ENCODE data around the gene KDM1A. TPM values are rescaled to one million over a fixed set of nuclear protein-coding genes. Genes with fewer than 3 reads are reported as not detected.

KDM1A gene
- total RNA-seq, 1 experiment from 2014 or later = 204 TPM

DNA sequence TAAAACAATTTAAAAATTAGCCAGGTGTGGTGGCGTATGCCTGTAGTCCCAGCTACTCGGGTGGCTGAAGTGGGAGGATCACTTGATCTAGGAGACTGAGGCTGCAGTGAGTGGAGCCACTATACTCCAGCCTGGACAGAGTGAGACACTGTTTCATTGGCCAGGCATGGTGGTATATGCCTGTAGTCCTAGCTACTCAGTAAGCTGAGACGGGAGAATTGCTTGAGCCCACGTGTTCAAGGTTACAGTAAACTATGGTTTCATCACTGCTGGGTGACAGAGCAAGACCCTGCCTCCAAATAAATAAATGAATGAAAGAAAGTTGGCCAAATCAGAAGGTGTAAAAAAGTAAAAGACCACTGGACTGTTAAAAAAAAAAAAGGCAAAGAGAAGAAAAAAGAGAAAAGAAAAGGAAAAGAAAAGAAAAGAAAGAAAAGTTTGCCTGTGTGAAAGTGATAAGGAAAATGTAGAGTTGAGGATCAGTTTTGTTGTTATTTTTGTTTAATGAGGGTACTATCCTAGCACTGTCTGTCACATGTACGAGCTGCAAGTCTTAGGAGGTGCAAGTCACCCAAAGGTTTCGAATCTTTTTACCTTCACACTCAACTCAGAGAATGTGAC is 97.1 kb downstream of the KDM1A start:
- Histone ChIP-seq H2BK15ac (ENCODE audit: low read depth, low read length) (no peak overlapping the region), H4K5ac (ENCODE audit: insufficient read length, low read depth, low read length) (no peak overlapping the region), H3K23ac (ENCODE audit: insufficient read length, low read depth, low read length) (no peak overlapping the region), H3K27ac (ENCODE audit: insufficient read length, low read depth, low read length) (no peak overlapping the region), H3K14ac (ENCODE audit: insufficient read depth, low read length) (no peak overlapping the region), H3K23me2 (ENCODE audit: insufficient read length, low read depth, low read length, poor library complexity, severe bottlenecking) (no peaks in the 10 kb centered on the region), H2BK5ac (ENCODE audit: insufficient read length, low read length) (no peak overlapping the region), H2BK120ac (ENCODE audit: low read depth, low read length, poor library complexity, severe bottlenecking) (no peak overlapping the region), H3K27me3 (ENCODE audit: insufficient read depth, low read length) (no peaks in the 10 kb centered on the region), H4K91ac (ENCODE audit: insufficient read length, low read depth, low read length) (no peak overlapping the region), H3K56ac (ENCODE audit: insufficient read length, low read depth, low read length) (no peak overlapping the region), H3K4ac (ENCODE audit: low read depth, low read length) (no peak overlapping the region), H3K9me3 (ENCODE audit: control insufficient read depth, low read depth, low read length) (no peaks in the 10 kb centered on the region), H3K4me2 (ENCODE audit: insufficient read depth, insufficient read length, low read length) (no peak overlapping the region), H3K4me1 (ENCODE audit: insufficient read depth, low read length) (peaks cover 3% of the 10 kb centered on the region), H3K79me2 (ENCODE audit: insufficient read depth, low read length) (peaks cover 20% of the 10 kb centered on the region; the same call in 1 of the 2 replicates), H2AFZ (ENCODE audit: low read length) (no peak overlapping the region), H3K18ac (ENCODE audit: insufficient read length, low read depth, low read length) (no peak overlapping the region), H3K79me1 (ENCODE audit: insufficient read depth, low read depth, low read length, poor library complexity, severe bottlenecking) (peaks cover 13% of the 10 kb centered on the region), H2BK12ac (ENCODE audit: insufficient read length, low read depth, low read length) (no peak overlapping the region), H4K8ac (replicated peaks; ENCODE audit: insufficient read length, low read depth, low read length) (no peak overlapping the region), H2AK5ac (ENCODE audit: insufficient read length, low read length) (no peak overlapping the region), H3K9ac (ENCODE audit: extremely low read depth, insufficient read length, low read length) (no peak overlapping the region), H2BK20ac (ENCODE audit: low read depth, low read length, poor library complexity, severe bottlenecking) (no peak overlapping the region), H4K20me1 (ENCODE audit: control insufficient read depth, insufficient read depth, insufficient read length) (no peaks in the 10 kb centered on the region), H3T11ph (ENCODE audit: low read length) (no peak overlapping the region)
- no peak for TF ChIP-seq CTCF (conservative IDR thresholded peaks at IDR 0.05)
- no peak for DNase-seq
- H3K4me3 Mint-ChIP-seq = no peak overlapping the region
- H3K27ac Mint-ChIP-seq = peak overlapping the region in 1 of 3 experiments; percentile 26; a peak in 3 of 7 replicates
- no CpG with 5 or more reads among the region's 6 CpGs for WGBS (ENCODE audit: extremely low coverage, insufficient read length, low lambda C conversion rate)
- no peaks in the 10 kb centered on the region for H3K27me3 Mint-ChIP-seq (ENCODE audit: low read depth)
- peaks cover 9 to 23% of the 10 kb centered on the region in 2 experiments for H3K4me1 Mint-ChIP-seq
- no peaks in the 10 kb centered on the region for H3K9me3 Mint-ChIP-seq
- no peaks in the 10 kb centered on the region for H3K36me3 Mint-ChIP-seq (ENCODE audit: insufficient read depth in 1 of 3, low read depth in 3 of 3)

Data from H9 (cell line).